ENCODE results near the gene PAQR5. TPM values are rescaled to one million over a fixed set of nuclear protein-coding genes. Genes with fewer than 3 reads are reported as not detected.

The PAQR5 gene
- total RNA-seq, 1 experiment from 2014 or later, result 9.4 TPM

Other genes starting within 250 kb of the PAQR5 start
- 10.7 to 12.5 TPM (median 11.3 TPM) in 3 replicates for gene GLCE, start 138.3 kb upstream of the PAQR5 start, total RNA-seq (2021)
- 59.6 to 87.8 TPM (median 62.0 TPM) in 3 replicates for gene KIF23, start 115.4 kb downstream of the PAQR5 start, total RNA-seq (2021)
- 2,441 to 2,639 TPM (median 2,597 TPM) in 3 replicates for gene RPLP1, start 153.9 kb downstream of the PAQR5 start, total RNA-seq (2021)

Data from WTC11 (cell line).